ENCODE measurements around the gene XNDC1N.

The XNDC1N gene

DNA sequence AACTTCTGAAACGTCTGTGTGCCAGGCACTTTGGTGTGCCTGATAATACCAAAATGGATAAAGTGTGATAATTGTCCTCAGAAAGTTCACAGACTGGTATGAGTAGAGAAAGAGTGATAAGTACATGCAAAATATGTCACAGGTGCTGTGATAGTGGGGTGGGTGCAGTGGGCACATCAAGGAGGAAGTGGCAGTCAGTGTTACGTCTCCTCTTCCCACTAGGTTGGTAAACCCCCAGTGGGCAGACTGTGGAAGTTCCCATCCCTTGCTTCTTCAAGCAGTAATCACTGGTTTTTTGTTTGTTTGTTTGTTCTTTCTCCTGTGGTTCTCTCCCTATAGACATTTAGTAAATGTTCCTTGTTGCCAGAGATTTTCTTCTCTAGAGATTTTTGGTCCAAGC, 5.8 kb upstream of the XNDC1N start:
- TF ChIP-seq RAD21 (IDR thresholded peaks at IDR 0.05; ENCODE audit: low read depth) (no peak), EP300 (IDR thresholded peaks at IDR 0.05; ENCODE audit: borderline replicate concordance) (no peak), CREB1 (IDR thresholded peaks at IDR 0.05; ENCODE audit: low read depth) (no peak), EGR1 (IDR thresholded peaks at IDR 0.05) (no peak), TCF12 (IDR thresholded peaks at IDR 0.05; ENCODE audit: low read depth) (no peak), YY1 (IDR thresholded peaks at IDR 0.05; ENCODE audit: low read depth) (no peak), TAF1 (IDR thresholded peaks at IDR 0.05; ENCODE audit: low read depth) (no peak), REST (IDR thresholded peaks at IDR 0.05; ENCODE audit: low read depth) (no peak), ZBTB7A (IDR thresholded peaks at IDR 0.05; ENCODE audit: low read depth) (no peak), NFIC (IDR thresholded peaks at IDR 0.05) (no peak), CEBPB (IDR thresholded peaks at IDR 0.05) (no peak), FOXM1 (IDR thresholded peaks at IDR 0.05; ENCODE audit: borderline replicate concordance, low read depth) (no peak), USF1 (IDR thresholded peaks at IDR 0.05) (no peak), TEAD4 (IDR thresholded peaks at IDR 0.05) (no peak)

DNA sequence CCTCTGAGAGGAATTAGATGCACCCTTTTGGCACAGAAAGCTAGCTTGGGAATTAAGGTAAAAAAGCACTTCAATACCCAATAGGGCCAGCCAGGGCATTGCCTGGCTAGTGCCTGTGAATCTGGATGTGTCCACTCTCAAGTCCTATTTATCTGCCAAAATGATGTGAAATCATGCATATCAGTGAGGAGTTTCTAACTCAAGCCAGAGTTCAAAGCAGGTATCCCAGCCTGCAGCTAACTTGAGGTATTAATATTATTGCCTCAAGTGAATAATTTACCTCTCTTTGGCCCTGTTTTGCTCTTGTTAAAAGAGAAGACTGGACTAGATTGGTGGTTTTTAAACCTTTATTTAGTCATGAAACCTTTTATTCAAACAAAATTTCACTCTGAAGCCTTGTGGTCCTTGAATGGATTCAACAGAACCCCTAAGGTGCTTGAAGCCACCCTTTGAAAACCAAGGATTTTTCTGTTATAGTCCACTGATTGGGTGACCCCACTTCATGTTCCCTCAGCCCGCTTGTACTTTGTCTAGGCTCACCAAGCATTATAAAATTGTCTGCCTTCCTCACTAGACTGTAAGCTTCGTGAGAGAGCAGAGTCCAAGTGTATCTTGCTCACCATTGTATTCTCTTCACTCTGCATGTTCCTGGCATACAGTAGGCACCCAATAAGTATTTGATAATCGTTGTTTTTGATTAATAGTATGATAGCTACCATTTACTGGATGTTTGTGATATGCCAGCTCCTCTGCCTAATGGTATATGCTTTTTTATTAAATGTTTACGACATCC, 4.9 kb upstream of the XNDC1N start:
- TF ChIP-seq, protein P1, sequence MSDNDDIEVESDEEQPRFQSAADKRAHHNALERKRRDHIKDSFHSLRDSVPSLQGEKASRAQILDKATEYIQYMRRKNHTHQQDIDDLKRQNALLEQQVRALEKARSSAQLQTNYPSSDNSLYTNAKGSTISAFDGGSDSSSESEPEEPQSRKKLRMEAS (IDR thresholded peaks at IDR 0.05): no peak
- TF ChIP-seq EP300 (IDR thresholded peaks at IDR 0.05; ENCODE audit: borderline replicate concordance) (no peak), ZBTB7A (IDR thresholded peaks at IDR 0.05; ENCODE audit: low read depth) (no peak), USF1 (IDR thresholded peaks at IDR 0.05) (no peak), CREB1 (IDR thresholded peaks at IDR 0.05; ENCODE audit: low read depth) (no peak)

GRCh38 chr11:71931245-71931602, 2.8 kb upstream of the XNDC1N start:
- no peak for TF ChIP-seq EGR1 (IDR thresholded peaks at IDR 0.05)
- no peak for TF ChIP-seq TCF12 (IDR thresholded peaks at IDR 0.05; ENCODE audit: low read depth)
- TF ChIP-seq TAF1 (IDR thresholded peaks at IDR 0.05; ENCODE audit: low read depth): no peak
- no peak for TF ChIP-seq NFIC (IDR thresholded peaks at IDR 0.05)
- TF ChIP-seq EP300 (IDR thresholded peaks at IDR 0.05; ENCODE audit: borderline replicate concordance): no peak
- no peak for TF ChIP-seq RAD21 (IDR thresholded peaks at IDR 0.05; ENCODE audit: low read depth)
- TF ChIP-seq YY1 (IDR thresholded peaks at IDR 0.05; ENCODE audit: low read depth): no peak
- TF ChIP-seq FOXM1 (IDR thresholded peaks at IDR 0.05; ENCODE audit: borderline replicate concordance, low read depth): no peak
- TF ChIP-seq TEAD4 (IDR thresholded peaks at IDR 0.05): no peak

GRCh38 chr11:71930556-71931244, 2.3 kb upstream of the XNDC1N start:
- TF ChIP-seq RAD21 (IDR thresholded peaks at IDR 0.05; ENCODE audit: low read depth) (no peak), EGR1 (IDR thresholded peaks at IDR 0.05) (no peak), REST (IDR thresholded peaks at IDR 0.05; ENCODE audit: low read depth) (no peak), YY1 (IDR thresholded peaks at IDR 0.05; ENCODE audit: low read depth) (no peak), ZBTB7A (IDR thresholded peaks at IDR 0.05; ENCODE audit: low read depth) (no peak), TCF12 (IDR thresholded peaks at IDR 0.05; ENCODE audit: low read depth) (no peak), NFIC (IDR thresholded peaks at IDR 0.05) (no peak), TEAD4 (IDR thresholded peaks at IDR 0.05) (no peak)
- TF ChIP-seq, protein P1 (IDR thresholded peaks at IDR 0.05): no peak

DNA sequence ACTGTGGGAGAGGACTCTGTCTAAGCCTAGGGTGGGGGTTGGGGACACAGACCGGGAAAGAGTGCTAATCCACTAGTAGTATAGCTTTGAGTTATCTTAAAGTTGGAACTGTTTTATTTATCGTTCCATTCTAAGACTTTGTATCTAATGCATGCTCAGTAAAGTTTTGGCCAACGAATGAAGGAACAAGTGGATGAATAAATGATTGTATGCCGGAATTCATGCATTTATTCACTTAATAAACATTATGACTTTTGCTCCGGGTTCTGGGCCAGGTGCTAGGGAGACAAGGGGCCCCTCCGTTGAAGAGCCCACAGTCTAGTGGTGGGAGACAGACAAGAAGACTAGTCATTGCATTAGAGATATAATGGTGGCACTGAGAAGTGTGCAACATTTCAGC, 1.1 kb upstream of the XNDC1N start:
- TF ChIP-seq RAD21 (IDR thresholded peaks at IDR 0.05; ENCODE audit: low read depth) (no peak), EGR1 (IDR thresholded peaks at IDR 0.05) (no peak), REST (IDR thresholded peaks at IDR 0.05; ENCODE audit: low read depth) (no peak), CEBPB (IDR thresholded peaks at IDR 0.05) (no peak)
- TF ChIP-seq, protein P1 (IDR thresholded peaks at IDR 0.05): no peak
